ENCODE data around the gene IGF1R.

DNA sequence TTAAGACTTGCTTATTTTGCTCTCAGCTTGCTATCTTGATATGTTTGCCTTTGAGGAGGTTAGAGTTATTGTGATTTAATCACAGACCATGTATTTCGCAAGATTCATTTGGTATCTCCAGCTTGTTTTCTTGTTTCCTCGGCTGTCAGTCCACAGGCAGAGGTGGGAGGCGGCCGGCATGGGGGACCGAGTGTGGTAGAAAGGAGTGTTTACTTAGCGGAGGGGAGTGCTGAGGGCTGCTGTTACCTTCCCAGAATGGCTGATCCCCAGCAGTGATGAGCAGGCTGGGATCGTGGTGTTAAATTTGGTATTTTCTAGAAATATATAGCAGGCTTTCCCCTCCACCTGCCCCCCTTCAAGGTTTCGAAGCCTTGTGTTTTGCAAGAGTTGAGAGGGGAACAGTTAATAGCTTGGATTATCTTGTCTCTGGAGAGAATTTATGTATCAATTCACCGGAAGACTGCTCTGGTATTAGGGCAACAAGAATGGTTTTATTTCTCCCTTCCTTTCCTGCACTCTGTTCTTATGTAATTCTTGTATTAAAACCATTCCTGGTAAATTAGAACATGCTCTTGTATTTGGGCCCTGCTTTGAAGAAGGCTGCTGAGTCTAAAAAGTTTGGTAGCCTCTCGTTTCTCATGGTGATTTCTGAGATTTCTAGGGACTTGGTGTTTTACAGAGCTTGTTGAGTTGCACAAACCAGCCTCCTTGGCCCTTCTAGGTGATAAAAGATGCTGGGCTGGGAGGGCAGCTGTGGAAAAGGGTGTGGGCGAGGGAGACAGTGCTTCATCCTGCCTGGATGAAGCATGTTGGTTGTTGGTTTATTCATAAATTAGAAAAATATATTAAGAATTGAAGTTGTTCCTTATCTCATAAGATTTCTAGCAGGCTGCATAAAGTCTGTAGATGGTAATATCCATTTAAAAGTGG lies 151.4 kb downstream of the IGF1R start:
- TF ChIP-seq POLR2A (IDR thresholded peaks at IDR 0.05; ENCODE audit: low read length) (no peak), GATA1 (IDR thresholded peaks at IDR 0.05; ENCODE audit: low read depth, low read length) (no peak)
